Effector memory CD8-positive, alpha-beta T cell (primary cell): Measurements from ENCODE around the gene SCLY.

Experiments
- ATAC-seq: fragments of 150-1000 bp; cut with Tn5 transposase; replicated peaks from 2 replicates; pipeline ENCODE4 v1.10.0; 2021; ENCODE audit warnings: mild to moderate bottlenecking, moderate library complexity
- DNase-seq, 3 experiments: peaks; one replicate each; pipeline ENCODE4 v3.0.0; 2021
- H3K27ac Mint-ChIP-seq, 2 donors: one replicate each; pipeline ENCODE4 v1.8.0; 2022; ENCODE audit warnings: mild to moderate bottlenecking in 2 of 2, mixed read lengths in 2 of 2, moderate library complexity in 2 of 2
- H3K27me3 Mint-ChIP-seq, 2 donors: one replicate each; pipeline ENCODE4 v1.8.0; 2022; ENCODE audit warnings: mixed read lengths in 2 of 2
- H3K36me3 Mint-ChIP-seq: one replicate; pipeline ENCODE4 v1.8.0; 2022; ENCODE audit warnings: mild to moderate bottlenecking, moderate library complexity, mixed read lengths; ENCODE audit not compliant: insufficient read depth
- H3K4me1 Mint-ChIP-seq, 2 donors: one replicate each; pipeline ENCODE4 v1.8.0; 2022; ENCODE audit warnings: low read depth in 2 of 2, mixed read lengths in 2 of 2
- H3K4me3 Mint-ChIP-seq, 2 donors: one replicate each; pipeline ENCODE4 v1.8.0; 2022; ENCODE audit warnings: mild to moderate bottlenecking in 2 of 2, mixed read lengths in 2 of 2, moderate library complexity in 2 of 2
- H3K9me3 Mint-ChIP-seq, 2 donors: one replicate each; pipeline ENCODE4 v1.8.0; 2022; ENCODE audit warnings: mixed read lengths in 2 of 2

The SCLY gene

DNA sequence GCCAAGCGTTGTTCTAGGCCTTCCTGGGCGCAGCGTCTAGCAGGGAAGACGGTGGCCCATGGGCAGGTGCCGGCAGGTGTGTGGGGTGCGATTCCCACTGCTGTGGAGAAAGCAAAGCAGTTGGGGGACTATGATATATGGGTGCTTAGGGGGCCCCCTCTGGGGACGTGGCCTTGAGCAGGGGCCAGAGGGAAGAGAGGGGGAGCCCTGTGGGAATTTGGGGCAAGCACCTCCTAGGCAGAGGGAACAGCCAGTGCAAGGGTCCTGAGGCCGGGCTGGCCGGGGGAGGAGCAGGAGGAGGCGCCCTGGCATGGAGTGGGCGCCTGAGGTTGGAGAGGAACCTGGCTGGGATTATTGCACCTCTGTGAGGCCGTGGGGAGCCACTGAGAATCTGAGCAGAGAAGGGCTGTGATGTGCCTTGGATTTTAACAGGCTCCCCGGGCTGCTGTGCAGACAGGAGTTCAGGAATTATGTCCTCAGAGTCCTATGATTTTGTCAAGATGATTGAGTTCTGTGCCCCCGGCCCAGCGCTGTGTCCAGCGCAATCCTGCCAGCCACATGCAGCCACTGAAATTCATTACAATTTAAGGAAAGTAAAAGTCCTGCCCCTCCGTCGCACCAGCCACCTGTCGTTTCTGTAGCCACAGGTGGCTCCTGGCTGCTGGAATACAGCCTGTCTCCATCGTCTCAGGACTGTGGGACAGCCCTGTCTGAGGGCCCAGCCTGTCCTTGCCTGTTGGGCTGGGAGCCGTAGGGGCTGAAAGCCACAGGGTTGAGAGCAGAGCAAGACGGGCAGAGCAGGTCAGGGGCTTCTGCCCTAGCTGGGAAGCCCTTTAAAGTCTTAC is 68.6 kb downstream of the SCLY start:
- H3K36me3 Mint-ChIP-seq, result no peaks in the 10 kb centered on the region
- DNase-seq, result no peak
- H3K9me3 Mint-ChIP-seq, result no peaks in the 10 kb centered on the region
- no peak overlapping the region for H3K27ac Mint-ChIP-seq
- H3K4me1 Mint-ChIP-seq, result no peaks in the 10 kb centered on the region
- ATAC-seq, result no peak
- peaks cover 0 to 8% of the 10 kb centered on the region in 2 donors for H3K27me3 Mint-ChIP-seq
- no peak overlapping the region for H3K4me3 Mint-ChIP-seq

- no peaks in the 10 kb centered on the region for H3K36me3 Mint-ChIP-seq
- no peaks in the 10 kb centered on the region for H3K4me1 Mint-ChIP-seq
- H3K4me3 Mint-ChIP-seq, result no peak overlapping the region
- no peaks in the 10 kb centered on the region for H3K9me3 Mint-ChIP-seq
- no peak overlapping the region for H3K27ac Mint-ChIP-seq
- no peak for DNase-seq
- H3K27me3 Mint-ChIP-seq, result peaks cover 0 to 8% of the 10 kb centered on the region in 2 donors
- ATAC-seq, result no peak
These were observed 69.4 kb downstream of the SCLY start for GRCh38 chr2:238130111-238130695.

DNA sequence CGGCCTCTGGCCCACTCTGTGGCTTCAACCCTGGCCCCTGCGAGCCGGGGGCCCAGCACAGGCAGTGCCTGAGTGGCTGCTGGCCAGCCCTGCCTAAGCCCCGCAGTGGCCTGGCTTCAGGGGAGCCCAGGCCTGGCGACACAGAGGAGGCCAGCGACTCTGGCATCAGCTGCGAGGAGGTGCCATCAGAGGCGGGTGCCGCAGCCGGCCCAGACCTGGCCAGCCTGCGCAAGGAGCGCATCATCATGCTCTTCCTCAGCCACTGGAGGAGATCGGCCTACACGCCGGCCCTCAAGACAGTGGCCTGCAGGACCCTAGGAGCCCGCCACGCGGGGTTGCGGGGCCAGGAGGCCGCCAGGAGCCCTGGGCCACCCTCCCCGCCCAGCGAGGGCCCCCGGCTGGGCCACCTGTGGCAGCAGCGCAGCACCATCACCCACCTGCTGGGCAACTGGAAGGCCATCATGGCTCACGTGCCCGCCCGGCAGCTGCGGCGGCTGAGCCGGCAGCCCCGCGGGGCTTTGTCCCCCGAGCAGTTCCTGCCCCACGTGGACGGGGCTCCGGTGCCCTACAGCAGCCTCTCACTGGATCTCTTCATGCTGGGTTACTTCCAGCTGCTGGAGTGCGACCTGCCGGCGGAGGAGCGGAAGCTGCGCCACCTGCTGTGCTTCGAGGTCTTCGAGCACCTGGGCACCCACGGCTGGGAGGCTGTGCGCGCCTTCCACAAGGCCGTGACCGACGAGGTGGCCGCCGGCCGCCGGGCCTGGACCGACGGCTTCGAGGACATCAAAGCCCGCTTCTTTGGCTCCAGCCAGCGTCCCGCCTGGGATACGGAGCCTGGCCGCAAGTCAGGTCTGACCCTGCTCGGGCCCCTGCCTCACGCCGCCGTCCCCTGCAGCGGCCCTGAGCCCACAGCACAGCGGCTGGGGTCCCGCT is 70.2 kb downstream of the SCLY start:
- peaks cover 0 to 8% of the 10 kb centered on the region in 2 donors for H3K27me3 Mint-ChIP-seq
- no peaks in the 10 kb centered on the region for H3K9me3 Mint-ChIP-seq
- no peaks in the 10 kb centered on the region for H3K4me1 Mint-ChIP-seq
- ATAC-seq, result no peak
- no peaks in the 10 kb centered on the region for H3K36me3 Mint-ChIP-seq
- no peak overlapping the region for H3K4me3 Mint-ChIP-seq
- H3K27ac Mint-ChIP-seq, result no peak overlapping the region
- DNase-seq, result no peak

DNA sequence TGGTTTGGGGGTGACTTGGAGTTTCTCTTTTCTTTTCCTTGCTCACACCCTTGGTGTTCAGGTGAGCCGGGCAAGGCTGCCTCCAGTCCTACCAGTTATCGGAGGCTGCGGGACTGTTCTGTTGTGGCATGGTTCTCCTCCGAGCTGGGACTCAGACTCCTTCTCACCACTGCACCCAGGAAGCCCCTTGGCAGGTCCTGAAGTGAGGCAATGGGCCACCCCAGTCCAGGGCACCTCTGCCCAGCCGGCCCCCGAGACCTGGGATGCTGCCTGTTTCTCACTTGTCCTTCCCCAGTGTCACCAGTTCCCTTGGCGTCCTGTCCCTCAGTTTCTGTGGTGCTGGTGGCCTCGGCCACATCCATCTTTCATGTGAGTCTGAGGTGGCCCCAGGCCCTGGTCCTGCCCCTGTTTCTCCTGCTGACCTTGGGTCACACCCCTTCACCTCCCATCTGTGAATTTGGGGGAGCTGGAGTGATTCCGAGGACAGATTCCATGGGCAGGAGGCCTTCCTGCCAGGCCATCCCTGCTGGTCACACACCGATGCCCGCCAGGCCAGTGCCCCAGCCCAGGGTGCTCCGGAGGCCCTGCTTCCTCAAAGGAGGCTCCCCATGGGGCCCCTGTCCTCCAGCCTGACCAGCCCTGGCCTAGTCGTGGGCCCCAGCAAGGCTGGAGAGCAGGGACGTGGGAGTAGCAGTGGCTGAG is 71.1 kb downstream of the SCLY start:
- no peak for DNase-seq
- H3K9me3 Mint-ChIP-seq, result no peaks in the 10 kb centered on the region
- H3K36me3 Mint-ChIP-seq, result no peaks in the 10 kb centered on the region
- H3K27me3 Mint-ChIP-seq, result peaks cover 0 to 8% of the 10 kb centered on the region in 2 donors
- no peak overlapping the region for H3K4me3 Mint-ChIP-seq
- no peaks in the 10 kb centered on the region for H3K4me1 Mint-ChIP-seq
- no peak for ATAC-seq
- peak overlapping the region in 1 of 2 donors; percentile 32 for H3K27ac Mint-ChIP-seq

- H3K27ac Mint-ChIP-seq, result peak overlapping the region in 1 of 2 donors; percentile 32
- no peaks in the 10 kb centered on the region for H3K4me1 Mint-ChIP-seq
- DNase-seq (no peak), ATAC-seq (no peak)
- H3K4me3 Mint-ChIP-seq, result no peak overlapping the region
- H3K9me3 Mint-ChIP-seq, result no peaks in the 10 kb centered on the region
- H3K27me3 Mint-ChIP-seq, result peaks cover 0 to 8% of the 10 kb centered on the region in 2 donors
- no peaks in the 10 kb centered on the region for H3K36me3 Mint-ChIP-seq
These were observed 72.0 kb downstream of the SCLY start for GRCh38 chr2:238132463-238133450.

DNA sequence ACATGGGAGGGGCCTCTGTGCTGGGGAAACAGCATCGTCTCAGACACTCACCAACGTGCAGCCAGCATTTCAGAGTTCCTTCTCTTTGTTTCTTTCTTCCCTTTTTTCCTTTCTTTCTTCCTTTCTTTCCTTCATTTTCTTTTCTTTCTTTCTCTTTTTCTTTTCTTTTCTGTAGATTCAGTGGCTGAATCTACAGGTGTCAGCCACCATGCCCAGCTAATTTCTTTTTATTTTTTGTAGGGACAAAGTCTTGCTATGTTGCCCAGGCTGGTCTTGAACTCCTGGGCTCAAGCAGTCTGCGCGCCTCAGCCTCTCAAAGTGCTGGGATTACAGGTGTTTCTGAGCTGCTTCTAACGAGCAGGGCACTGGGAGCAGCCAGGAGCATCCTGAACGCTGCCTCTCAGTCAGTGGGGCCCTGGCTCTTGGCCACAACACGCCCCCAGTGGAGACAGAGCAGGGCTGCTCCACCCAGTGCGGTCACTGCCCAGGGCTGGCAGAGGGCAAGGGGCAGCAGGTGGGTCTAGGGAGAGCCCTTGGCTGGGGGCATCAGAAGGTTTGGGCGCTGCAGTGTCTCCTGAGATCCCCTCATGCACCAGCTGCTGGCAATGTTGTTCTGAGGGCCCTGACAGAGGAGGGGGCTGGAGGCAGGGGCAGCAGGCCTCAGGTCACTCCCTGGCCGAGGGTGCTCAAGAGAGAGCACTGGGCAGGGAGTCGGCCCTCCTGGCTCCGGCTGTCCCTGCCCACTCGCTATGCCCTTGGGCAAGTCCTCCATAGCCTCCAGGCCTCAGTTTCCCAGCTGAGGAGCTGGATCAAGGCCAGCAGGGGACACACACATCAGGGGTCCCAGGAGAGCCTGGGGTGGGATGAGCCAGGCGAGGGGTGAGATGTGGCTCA is 72.9 kb downstream of the SCLY start:
- DNase-seq (no peak), ATAC-seq (no peak)
- no peaks in the 10 kb centered on the region for H3K9me3 Mint-ChIP-seq
- H3K4me1 Mint-ChIP-seq, result no peaks in the 10 kb centered on the region
- no peaks in the 10 kb centered on the region for H3K36me3 Mint-ChIP-seq
- H3K4me3 Mint-ChIP-seq, result no peak overlapping the region
- peaks cover 0 to 8% of the 10 kb centered on the region in 2 donors for H3K27me3 Mint-ChIP-seq
- H3K27ac Mint-ChIP-seq, result no peak overlapping the region

GRCh38 chr2:238134393-238134785 is 73.6 kb downstream of the SCLY start:
- Mint-ChIP-seq H3K9me3 (no peaks in the 10 kb centered on the region), H3K36me3 (no peaks in the 10 kb centered on the region), H3K4me1 (no peaks in the 10 kb centered on the region), H3K4me3 (no peak overlapping the region), H3K27ac (no peak overlapping the region), H3K27me3 (peaks cover 0 to 8% of the 10 kb centered on the region in 2 donors)
- DNase-seq (no peak), ATAC-seq (no peak)

DNA sequence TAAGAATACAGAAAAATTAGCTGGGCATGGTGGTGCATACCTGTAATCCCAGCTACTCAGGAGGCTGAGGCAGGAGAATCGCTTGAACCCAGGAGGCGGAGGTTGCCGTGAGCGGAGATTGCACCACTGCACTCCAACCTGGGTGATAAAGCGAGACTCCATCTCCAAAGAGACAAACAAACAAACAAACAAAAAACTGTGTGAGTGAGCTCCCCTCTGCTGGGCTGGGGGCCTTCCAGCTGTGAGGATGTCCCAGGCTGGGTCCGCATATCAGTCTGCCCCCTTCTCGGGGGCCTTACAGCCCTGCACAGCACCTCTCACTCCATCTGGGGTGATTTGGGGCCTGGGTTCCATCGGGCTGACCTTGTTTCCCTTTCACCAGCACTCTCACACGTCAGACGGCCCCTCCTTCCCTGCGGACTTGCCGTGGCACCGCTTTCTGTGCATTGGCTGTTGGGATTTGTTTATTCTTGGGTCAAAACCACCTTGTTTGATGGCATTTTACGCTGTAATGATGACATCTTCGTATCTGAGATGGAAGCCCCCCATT is 74.9 kb downstream of the SCLY start:
- no peaks in the 10 kb centered on the region for H3K36me3 Mint-ChIP-seq
- no peak overlapping the region for H3K27ac Mint-ChIP-seq
- H3K4me3 Mint-ChIP-seq, result no peak overlapping the region
- peaks cover 0 to 8% of the 10 kb centered on the region in 2 donors for H3K27me3 Mint-ChIP-seq
- ATAC-seq (no peak), DNase-seq (no peak)
- no peaks in the 10 kb centered on the region for H3K9me3 Mint-ChIP-seq
- H3K4me1 Mint-ChIP-seq, result no peaks in the 10 kb centered on the region

- Mint-ChIP-seq H3K9me3 (no peaks in the 10 kb centered on the region), H3K4me1 (peaks cover 6 to 7% of the 10 kb centered on the region in 2 donors), H3K36me3 (no peaks in the 10 kb centered on the region), H3K27me3 (peaks cover 0 to 8% of the 10 kb centered on the region in 2 donors), H3K4me3 (no peak overlapping the region), H3K27ac (no peak overlapping the region)
- DNase-seq (no peak), ATAC-seq (no peak)
These were observed 76.2 kb downstream of the SCLY start for GRCh38 chr2:238136820-238137537.

GRCh38 chr2:238137885-238138284 is 77.1 kb downstream of the SCLY start:
- Mint-ChIP-seq H3K4me3 (no peak overlapping the region), H3K27ac (no peak overlapping the region), H3K27me3 (peaks cover 0 to 8% of the 10 kb centered on the region in 2 donors), H3K36me3 (no peaks in the 10 kb centered on the region), H3K4me1 (peaks cover 6 to 8% of the 10 kb centered on the region in 2 donors), H3K9me3 (no peaks in the 10 kb centered on the region)
- ATAC-seq (no peak), DNase-seq (no peak)
